Measurements from ENCODE around the gene ADAMTS14. TPM values are rescaled to one million over a fixed set of nuclear protein-coding genes. Genes with fewer than 3 reads are reported as not detected.
A peak's percentile ranks its signal among the peaks of the same experiment; 100 is the strongest.
"Not testable (repeated sequence)": the region's sequence is repeated elsewhere in the genome, so short reads cannot be mapped to it uniquely, and the experiment has no call there.

ADAMTS14 gene
- total RNA-seq, 8 experiments from 2014 or later: 0.05 to 1.9 (median 0.50) TPM

DNA sequence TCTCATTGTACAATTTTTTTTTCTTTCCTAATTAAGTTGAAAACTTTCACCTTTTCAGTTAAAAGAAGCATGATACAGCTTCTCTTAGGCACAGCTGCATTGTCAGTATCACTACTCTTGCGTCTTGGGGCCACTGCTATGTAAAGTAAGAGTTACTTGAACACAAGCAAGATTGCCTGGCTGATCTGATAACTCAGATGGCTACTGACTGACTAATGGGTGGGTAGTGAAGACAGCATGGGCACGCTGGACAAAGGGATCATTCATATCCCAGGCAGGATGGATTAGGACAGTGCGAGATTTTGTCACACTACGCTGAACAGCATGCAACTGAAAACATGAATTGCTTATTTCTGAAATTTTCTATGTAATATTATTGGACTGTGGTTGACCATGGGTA lies 11.6 kb upstream of the ADAMTS14 start:
- ATAC-seq (replicated peaks in 6 of 8): no peak
- Histone ChIP-seq H3K4me1 (replicated peaks in 1 of 2) (peaks cover 12 to 17% of the 10 kb centered on the region in 2 donors), H3K27ac (no peak overlapping the region), H3K4me3 (no peak overlapping the region)
- in situ Hi-C loops (cut with MboI; ENCODE audit: low pct_unique_long_range_greater_than_20kb in 2 of 9, low sequenced_read_pairs in 9 of 9, unreplicated experiment in 9 of 9): no loop called here
- 70 to 100% (median 87%) methylated on average over 2 to 4 of the region's 4 CpGs; no CpG with 5 or more reads in 1 of the 10 experiments for WGBS, 10 experiments

DNA sequence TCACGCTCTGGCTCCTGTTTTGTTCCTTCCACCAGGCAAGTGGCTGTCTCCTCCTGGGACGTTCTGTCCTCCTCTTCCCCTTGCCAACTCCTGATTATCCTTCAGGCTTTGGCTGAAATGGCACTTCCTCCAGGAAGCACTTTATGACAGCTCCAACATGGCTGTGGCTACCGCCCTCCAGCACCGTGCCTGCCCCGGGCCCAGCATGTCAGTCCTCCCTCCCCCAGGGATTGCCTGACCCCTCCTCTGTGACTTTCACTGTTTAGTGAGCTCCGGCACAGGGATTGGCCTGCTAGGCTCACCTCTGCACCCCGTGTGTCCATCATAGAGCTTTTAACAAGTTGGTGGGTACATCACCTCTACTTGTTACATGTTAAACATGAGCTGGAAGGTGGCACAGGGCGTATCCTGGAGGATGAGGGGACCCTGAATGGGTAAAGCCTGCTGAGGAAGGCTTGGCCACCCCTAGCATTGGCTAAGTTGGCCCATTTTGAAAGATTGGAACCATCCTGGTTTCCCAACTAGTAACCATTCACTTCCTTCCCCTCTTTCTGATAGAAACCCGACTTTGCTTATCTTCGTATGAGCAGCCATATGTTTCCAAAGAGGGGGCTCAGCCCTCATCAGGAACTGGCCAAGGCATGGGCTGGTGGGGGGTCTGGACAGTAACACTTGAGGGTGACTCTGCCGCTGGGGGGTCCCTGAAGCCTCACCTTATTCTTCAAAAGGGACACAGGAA lies 10.5 kb upstream of the ADAMTS14 start:
- no peak for ATAC-seq (replicated peaks in 6 of 8)
- Histone ChIP-seq H3K27ac (no peak overlapping the region), H3K4me3 (no peak overlapping the region), H3K4me1 (replicated peaks in 1 of 2) (peaks cover 12 to 17% of the 10 kb centered on the region in 2 donors)
- WGBS, 10 experiments: 26 to 100% (median 87%) methylated on average over 1 to 9 of the region's 11 CpGs; no CpG with 5 or more reads in 3 of the 10 experiments
- in situ Hi-C loops (cut with MboI; ENCODE audit: low pct_unique_long_range_greater_than_20kb in 2 of 9, low sequenced_read_pairs in 9 of 9, unreplicated experiment in 9 of 9): no loop called here

GRCh38 chr10:70662362-70663220 lies 9.7 kb upstream of the ADAMTS14 start:
- Histone ChIP-seq H3K27ac (no peak overlapping the region), H3K4me3 (no peak overlapping the region), H3K4me1 (replicated peaks in 1 of 2) (peaks cover 12 to 17% of the 10 kb centered on the region in 2 donors)
- 80 to 100% (median 86%) methylated on average over 1 to 12 of the region's 12 CpGs; no CpG with 5 or more reads in 2 of the 10 experiments for WGBS, 10 experiments
- in situ Hi-C loops (cut with MboI; ENCODE audit: low pct_unique_long_range_greater_than_20kb in 2 of 9, low sequenced_read_pairs in 9 of 9, unreplicated experiment in 9 of 9): no loop called here
- peak in 1 of 8 experiments; percentile 7 for ATAC-seq (replicated peaks in 6 of 8)

DNA sequence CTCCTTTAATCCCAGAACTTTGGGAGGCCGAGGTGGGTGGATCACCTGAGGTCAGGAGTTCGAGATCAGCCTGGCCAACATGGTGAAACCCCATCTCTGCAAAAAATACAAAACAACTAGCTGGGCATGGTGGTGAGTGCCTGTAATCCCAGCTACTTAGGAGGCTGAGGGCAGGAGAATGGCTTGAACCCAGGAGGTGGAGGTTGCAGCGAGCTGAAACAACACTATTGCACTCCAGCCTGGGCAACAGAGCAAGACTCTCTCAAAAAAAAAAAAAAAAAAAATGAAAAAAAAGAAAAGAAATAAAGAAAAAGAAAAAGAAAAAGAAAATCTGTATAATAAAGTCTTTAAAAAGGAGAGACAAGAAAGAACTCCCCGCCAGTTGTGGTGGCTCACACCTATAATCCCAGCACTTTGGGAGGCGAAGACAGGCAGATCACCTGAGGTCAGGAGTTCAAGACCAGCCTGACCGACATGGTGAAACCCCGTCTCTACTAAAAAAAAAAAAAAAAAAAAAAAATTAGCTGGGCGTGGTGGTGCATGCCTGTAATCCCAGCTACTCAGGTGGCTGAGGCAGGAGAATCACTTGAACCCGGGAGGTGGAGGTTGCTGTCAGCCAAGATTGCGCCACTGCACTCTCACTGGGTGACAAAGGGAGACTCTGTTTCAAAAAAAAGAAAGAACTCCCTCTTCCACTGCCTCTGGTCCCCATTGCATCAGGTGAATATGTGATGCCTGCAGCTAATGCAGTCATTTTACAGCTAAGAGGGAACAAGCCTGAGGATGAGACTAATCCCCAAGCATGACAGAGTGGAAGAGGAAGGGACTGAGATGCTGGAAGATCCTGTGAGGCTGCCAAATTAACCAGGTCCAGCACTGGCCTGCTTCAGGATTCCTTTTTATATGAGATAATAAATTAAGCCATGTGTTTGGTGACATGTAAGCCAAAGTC lies 8.6 kb upstream of the ADAMTS14 start:
- ATAC-seq (replicated peaks in 6 of 8): peak in 3 of 8 experiments; percentile 6 to 28 (median 11)
- in situ Hi-C loops (cut with MboI; ENCODE audit: low pct_unique_long_range_greater_than_20kb in 2 of 9, low sequenced_read_pairs in 9 of 9, unreplicated experiment in 9 of 9); H3K4me3 ChIP-seq: not testable (repeated sequence)
- peak overlapping the region in 1 of 2 donors; percentile 45 for H3K27ac ChIP-seq
- WGBS, 10 experiments: 53 to 100% (median 78%) methylated on average over 1 to 10 of the region's 10 CpGs
- peaks cover 12 to 17% of the 10 kb centered on the region in 2 donors for H3K4me1 ChIP-seq (replicated peaks in 1 of 2)

DNA sequence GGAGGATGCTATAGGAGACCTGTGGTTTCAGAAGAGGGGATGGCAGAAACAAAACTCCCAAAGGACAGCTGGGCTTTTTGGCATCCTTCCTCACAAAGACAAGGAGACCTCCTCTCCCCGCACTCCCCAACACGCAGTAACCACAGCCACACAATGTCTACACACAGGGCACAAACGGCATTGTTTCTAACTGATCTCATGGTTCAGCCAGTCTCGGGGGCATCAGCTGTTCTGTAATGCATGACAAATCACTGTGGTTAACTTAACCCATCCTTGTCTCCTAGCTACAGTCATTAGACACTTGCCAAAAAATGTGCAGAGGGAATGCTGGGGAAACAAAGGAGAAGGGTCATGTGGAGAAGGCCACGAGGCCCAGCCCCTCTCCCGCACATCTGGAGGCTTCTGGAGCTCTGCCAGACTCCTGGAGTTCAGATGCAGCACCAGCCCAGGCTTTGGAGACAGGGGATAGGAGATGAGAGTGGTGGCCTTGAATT lies 7.6 kb upstream of the ADAMTS14 start:
- Histone ChIP-seq H3K4me1 (replicated peaks in 1 of 2) (peaks cover 12 to 17% of the 10 kb centered on the region in 2 donors), H3K4me3 (no peak overlapping the region), H3K27ac (peak overlapping the region in 1 of 2 donors; percentile 45)
- peak; percentile 62 to 98 (median 95) for ATAC-seq (replicated peaks in 6 of 8)
- 0 to 17% (median 4%) methylated on average over 1 to 5 of the region's 6 CpGs; no CpG with 5 or more reads in 2 of the 10 experiments for WGBS, 10 experiments
- in situ Hi-C loops (cut with MboI; ENCODE audit: low pct_unique_long_range_greater_than_20kb in 2 of 9, low sequenced_read_pairs in 9 of 9, unreplicated experiment in 9 of 9): no loop called here

GRCh38 chr10:70666960-70667798 lies 5.1 kb upstream of the ADAMTS14 start:
- peak in 3 of 8 experiments; percentile 41 to 64 (median 52) for ATAC-seq (replicated peaks in 6 of 8)
- H3K4me1 ChIP-seq (replicated peaks in 1 of 2): peaks cover 12 to 17% of the 10 kb centered on the region in 2 donors
- WGBS, 10 experiments: 60 to 100% (median 83%) methylated on average over 1 to 4 of the region's 7 CpGs; no CpG with 5 or more reads in 1 of the 10 experiments
- H3K4me3 ChIP-seq: no peak overlapping the region
- in situ Hi-C loops (cut with MboI; ENCODE audit: low pct_unique_long_range_greater_than_20kb in 2 of 9, low sequenced_read_pairs in 9 of 9, unreplicated experiment in 9 of 9): no loop called here
- no peak overlapping the region for H3K27ac ChIP-seq

GRCh38 chr10:70667818-70668217 lies 4.5 kb upstream of the ADAMTS14 start:
- in situ Hi-C loops (cut with MboI; ENCODE audit: low pct_unique_long_range_greater_than_20kb in 2 of 9, low sequenced_read_pairs in 9 of 9, unreplicated experiment in 9 of 9); ATAC-seq (replicated peaks in 6 of 8); H3K27ac ChIP-seq; H3K4me3 ChIP-seq: not testable (repeated sequence)
- WGBS, 10 experiments: 80 to 100% (median 100%) methylated on average over 1 to 6 of the region's 6 CpGs; no CpG with 5 or more reads in 1 of the 10 experiments
- peaks cover 12 to 17% of the 10 kb centered on the region in 2 donors for H3K4me1 ChIP-seq (replicated peaks in 1 of 2)

- ATAC-seq (replicated peaks in 6 of 8): no peak
- 30 to 100% (median 80%) methylated on average over 3 to 8 of the region's 10 CpGs; no CpG with 5 or more reads in 4 of the 10 experiments for WGBS, 10 experiments
- H3K4me3 ChIP-seq: no peak overlapping the region
- H3K4me1 ChIP-seq (replicated peaks in 1 of 2): peaks cover 12 to 17% of the 10 kb centered on the region in 2 donors
- no peak overlapping the region for H3K27ac ChIP-seq
- in situ Hi-C loops (cut with MboI; ENCODE audit: low pct_unique_long_range_greater_than_20kb in 2 of 9, low sequenced_read_pairs in 9 of 9, unreplicated experiment in 9 of 9): no loop called here
Observed at GRCh38 chr10:70668454-70668970, 3.8 kb upstream of the ADAMTS14 start.

- in situ Hi-C loops (cut with MboI; ENCODE audit: low pct_unique_long_range_greater_than_20kb in 2 of 9, low sequenced_read_pairs in 9 of 9, unreplicated experiment in 9 of 9): no loop called here
- Histone ChIP-seq H3K4me3 (no peak overlapping the region), H3K4me1 (replicated peaks in 1 of 2) (peaks cover 11 to 14% of the 10 kb centered on the region in 2 donors), H3K27ac (no peak overlapping the region)
- no peak for ATAC-seq (replicated peaks in 6 of 8)
Observed at GRCh38 chr10:70669015-70669414, 3.3 kb upstream of the ADAMTS14 start.

GRCh38 chr10:70669732-70670317 lies 2.5 kb upstream of the ADAMTS14 start:
- Histone ChIP-seq H3K4me1 (replicated peaks in 1 of 2) (peaks cover 3 to 9% of the 10 kb centered on the region in 2 donors), H3K27ac (no peak overlapping the region), H3K4me3 (no peak overlapping the region)
- WGBS, 10 experiments: 75 to 100% (median 88%) methylated on average over 2 to 7 of the region's 7 CpGs; no CpG with 5 or more reads in 4 of the 10 experiments
- in situ Hi-C loops (cut with MboI; ENCODE audit: low pct_unique_long_range_greater_than_20kb in 2 of 9, low sequenced_read_pairs in 9 of 9, unreplicated experiment in 9 of 9): no loop called here
- ATAC-seq (replicated peaks in 6 of 8): no peak

DNA sequence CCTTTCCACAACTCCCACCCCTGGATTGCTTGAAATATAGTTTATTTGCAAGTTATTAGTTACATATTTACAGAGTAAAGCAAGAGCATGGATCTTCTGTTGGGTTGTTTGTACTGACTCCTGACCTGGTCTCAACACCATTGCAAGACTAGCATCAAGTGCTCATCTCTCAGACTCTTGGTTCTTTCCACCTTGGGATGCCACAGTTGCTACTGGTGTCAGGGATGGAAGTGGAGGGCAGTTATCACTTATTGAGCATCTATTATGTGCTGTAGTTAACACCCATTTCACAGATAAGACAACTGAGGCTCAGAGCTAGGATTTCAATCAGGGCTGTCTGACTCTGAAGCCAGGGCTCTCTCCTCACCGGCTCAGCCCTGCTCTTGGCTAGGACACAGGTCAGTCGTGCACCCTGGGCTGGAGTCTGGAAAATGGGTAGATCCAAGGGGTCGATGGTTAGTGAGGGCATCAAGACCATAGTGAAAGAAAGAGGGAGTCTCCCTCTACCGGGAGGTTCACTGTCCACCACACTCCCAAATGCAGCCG lies 614 bp upstream of the ADAMTS14 start:
- peak overlapping the region; percentile 29 to 44 (median 38) for H3K4me3 ChIP-seq

More for the DNA sequence above, 614 bp upstream of the ADAMTS14 start:
- H3K4me1 ChIP-seq (replicated peaks in 1 of 2): peaks cover 5 to 12% of the 10 kb centered on the region in 2 donors
- 4 to 40% (median 22%) methylated on average over 2 to 5 of the region's 5 CpGs; no CpG with 5 or more reads in 7 of the 10 experiments for WGBS, 10 experiments
- in situ Hi-C loops (cut with MboI; ENCODE audit: low pct_unique_long_range_greater_than_20kb in 2 of 9, low sequenced_read_pairs in 9 of 9, unreplicated experiment in 9 of 9): no loop called here
- no peak overlapping the region for H3K27ac ChIP-seq
- ATAC-seq (replicated peaks in 6 of 8): no peak
